DND-41 (cell line): ENCODE results near the gene NXF3.

Source experiments
- ATAC-seq: fragments of 200-7000 bp; cut with Tn5 transposase; 3 replicates; pipeline ENCODE4 v1.9.1; 2021; ENCODE audit warnings: low read depth; ENCODE audit not compliant: insufficient read depth
- DNase-seq: peaks from one replicate; pipeline ENCODE4 v3.0.0-alpha.2; 2020
- H2AFZ ChIP-seq: 2 replicates; pipeline ENCODE4 v1.6.0; 2012; ENCODE audit warnings: low read depth, low read length
- H3K27ac ChIP-seq: 2 replicates; pipeline ENCODE4 v1.5.1; 2012; ENCODE audit warnings: low read length, inconsistent platforms
- H3K27me3 ChIP-seq: fragments of 200-600 bp; sonication (generic); 2 replicates; pipeline ENCODE4 v1.6.0; 2012; ENCODE audit warnings: low read length, mild to moderate bottlenecking, inconsistent platforms; ENCODE audit not compliant: insufficient read depth, poor library complexity
- H3K36me3 ChIP-seq: 2 replicates; pipeline ENCODE4 v1.5.1; 2012; ENCODE audit warnings: low read length, inconsistent platforms; ENCODE audit not compliant: insufficient read depth
- H3K4me1 ChIP-seq: 2 replicates; pipeline ENCODE4 v1.5.1; 2012; ENCODE audit warnings: mild to moderate bottlenecking, low read length; ENCODE audit not compliant: insufficient read depth
- H3K4me2 ChIP-seq: 2 replicates; pipeline ENCODE4 v1.6.0; 2012; ENCODE audit warnings: mild to moderate bottlenecking, moderate library complexity, low read length, inconsistent platforms; ENCODE audit not compliant: insufficient read depth
- H3K4me3 ChIP-seq, 2 experiments: fragments of 200-600 bp in 1 of 2; shearing (Covaris generic) in 1 of 2; 2 replicates each; pipeline ENCODE4 v1.5.1; 2012 to 2016; ENCODE audit warnings: inconsistent platforms in 2 of 2, low read length in 2 of 2, mild to moderate bottlenecking in 2 of 2, low read depth in 1 of 2, moderate library complexity in 1 of 2
- H3K79me2 ChIP-seq: 2 replicates; pipeline ENCODE4 v1.6.0; 2012; ENCODE audit warnings: low read length, inconsistent platforms; ENCODE audit not compliant: insufficient read depth
- H3K9ac ChIP-seq: 2 replicates; pipeline ENCODE4 v1.6.0; 2012; ENCODE audit warnings: low read depth, mild to moderate bottlenecking, inconsistent platforms, low read length, moderate library complexity
- H3K9me3 ChIP-seq: 2 replicates; pipeline ENCODE4 v1.5.1; 2012; ENCODE audit warnings: low read length, moderate library complexity, mild to moderate bottlenecking, inconsistent platforms; ENCODE audit not compliant: insufficient read depth, severe bottlenecking
- H4K20me1 ChIP-seq: 2 replicates; pipeline ENCODE4 v1.6.0; 2012; ENCODE audit warnings: low read length; ENCODE audit not compliant: insufficient read depth
- EZH2 ChIP-seq: IDR thresholded peaks from 3 replicates; pipeline ENCODE4 v1.6.1; 2012; ENCODE audit warnings: borderline replicate concordance, low read depth, mild to moderate bottlenecking, moderate library complexity, low read length, inconsistent platforms; ENCODE audit not compliant: severe bottlenecking
- TF ChIP-seq, protein P1 (sequence below): IDR thresholded peaks from 2 replicates; pipeline ENCODE4 v1.5.1; 2012; ENCODE audit warnings: borderline replicate concordance, low read length, moderate library complexity, mild to moderate bottlenecking; ENCODE audit not compliant: poor library complexity, severe bottlenecking; ENCODE audit errors: extremely low read depth

Gene NXF3

DNA sequence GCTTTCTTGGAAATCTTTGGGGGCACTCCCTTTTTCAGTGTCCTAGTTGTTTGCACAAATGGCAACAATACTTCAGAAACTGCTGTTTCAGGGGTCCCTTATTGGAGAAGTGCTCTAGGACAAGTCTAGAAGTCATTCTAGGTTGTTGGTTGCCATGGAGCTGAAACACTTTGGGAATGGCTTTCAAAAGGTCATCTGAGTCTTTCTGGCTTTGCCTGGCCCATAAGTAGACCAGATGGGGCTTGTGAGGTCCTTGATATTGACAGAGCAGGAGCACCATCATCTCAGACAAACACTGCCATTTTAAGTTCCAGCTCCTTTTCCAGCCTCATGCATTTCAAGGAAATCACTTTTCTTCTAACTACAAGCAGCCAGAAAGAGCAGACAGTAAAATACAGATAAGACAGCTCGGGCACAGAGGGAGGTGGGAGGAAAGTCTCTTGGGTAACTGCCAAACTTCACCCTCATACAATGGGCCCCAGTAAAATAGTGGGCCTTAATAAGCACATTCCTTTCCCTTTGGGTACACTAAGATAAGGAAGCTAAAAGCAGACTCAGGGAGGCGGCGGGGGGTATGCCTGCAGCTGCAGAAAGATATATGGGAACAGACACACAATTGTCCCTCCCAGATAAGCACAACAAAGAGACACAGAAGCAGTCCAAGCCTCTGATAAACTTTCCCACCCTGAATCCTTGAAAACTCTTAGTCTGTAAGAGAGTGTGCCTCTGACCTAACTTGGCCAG is 8.5 kb upstream of the NXF3 start:
- Histone ChIP-seq H3K79me2 (no peaks in the 10 kb centered on the region), H3K9ac (no peak overlapping the region), H3K4me3 (no peak overlapping the region), H3K36me3 (no peaks in the 10 kb centered on the region), H4K20me1 (no peaks in the 10 kb centered on the region), H3K4me1 (no peaks in the 10 kb centered on the region), H3K4me2 (no peak overlapping the region), H3K27me3 (no peaks in the 10 kb centered on the region), H2AFZ (no peak overlapping the region), H3K27ac (no peak overlapping the region), H3K9me3 (no peaks in the 10 kb centered on the region)
- TF ChIP-seq, protein P1, sequence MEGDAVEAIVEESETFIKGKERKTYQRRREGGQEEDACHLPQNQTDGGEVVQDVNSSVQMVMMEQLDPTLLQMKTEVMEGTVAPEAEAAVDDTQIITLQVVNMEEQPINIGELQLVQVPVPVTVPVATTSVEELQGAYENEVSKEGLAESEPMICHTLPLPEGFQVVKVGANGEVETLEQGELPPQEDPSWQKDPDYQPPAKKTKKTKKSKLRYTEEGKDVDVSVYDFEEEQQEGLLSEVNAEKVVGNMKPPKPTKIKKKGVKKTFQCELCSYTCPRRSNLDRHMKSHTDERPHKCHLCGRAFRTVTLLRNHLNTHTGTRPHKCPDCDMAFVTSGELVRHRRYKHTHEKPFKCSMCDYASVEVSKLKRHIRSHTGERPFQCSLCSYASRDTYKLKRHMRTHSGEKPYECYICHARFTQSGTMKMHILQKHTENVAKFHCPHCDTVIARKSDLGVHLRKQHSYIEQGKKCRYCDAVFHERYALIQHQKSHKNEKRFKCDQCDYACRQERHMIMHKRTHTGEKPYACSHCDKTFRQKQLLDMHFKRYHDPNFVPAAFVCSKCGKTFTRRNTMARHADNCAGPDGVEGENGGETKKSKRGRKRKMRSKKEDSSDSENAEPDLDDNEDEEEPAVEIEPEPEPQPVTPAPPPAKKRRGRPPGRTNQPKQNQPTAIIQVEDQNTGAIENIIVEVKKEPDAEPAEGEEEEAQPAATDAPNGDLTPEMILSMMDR, result no peak
- TF ChIP-seq EZH2, result no peak
- no peak for DNase-seq
- ATAC-seq, result no peak

DNA sequence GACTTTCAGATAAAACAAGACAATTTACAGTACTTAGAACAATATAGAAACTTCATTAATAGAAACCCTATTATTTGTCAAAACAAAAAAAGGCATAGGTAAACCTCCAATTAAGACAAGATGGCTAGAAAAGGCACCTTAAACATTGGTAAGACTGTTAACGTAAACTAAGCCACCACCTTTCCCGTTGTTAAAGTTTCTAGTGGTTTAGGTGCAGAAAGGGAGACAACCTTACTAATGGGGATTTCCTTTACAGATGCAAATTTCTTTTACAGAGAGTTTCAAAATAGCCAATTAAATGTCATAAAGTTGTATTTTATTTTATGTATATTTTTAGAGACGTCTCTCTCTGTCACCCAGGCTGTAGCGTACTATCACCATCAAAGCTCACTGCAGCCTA is 7.5 kb upstream of the NXF3 start:
- Histone ChIP-seq H3K9ac (no peak overlapping the region), H4K20me1 (no peaks in the 10 kb centered on the region), H3K27ac (no peak overlapping the region), H3K9me3 (no peaks in the 10 kb centered on the region), H3K4me3 (no peak overlapping the region), H2AFZ (no peak overlapping the region), H3K27me3 (no peaks in the 10 kb centered on the region), H3K36me3 (no peaks in the 10 kb centered on the region), H3K4me2 (no peak overlapping the region), H3K79me2 (no peaks in the 10 kb centered on the region), H3K4me1 (no peaks in the 10 kb centered on the region)
- ATAC-seq, result no peak
- DNase-seq, result no peak
- no peak for TF ChIP-seq EZH2
- TF ChIP-seq, protein P1, result no peak

DNA sequence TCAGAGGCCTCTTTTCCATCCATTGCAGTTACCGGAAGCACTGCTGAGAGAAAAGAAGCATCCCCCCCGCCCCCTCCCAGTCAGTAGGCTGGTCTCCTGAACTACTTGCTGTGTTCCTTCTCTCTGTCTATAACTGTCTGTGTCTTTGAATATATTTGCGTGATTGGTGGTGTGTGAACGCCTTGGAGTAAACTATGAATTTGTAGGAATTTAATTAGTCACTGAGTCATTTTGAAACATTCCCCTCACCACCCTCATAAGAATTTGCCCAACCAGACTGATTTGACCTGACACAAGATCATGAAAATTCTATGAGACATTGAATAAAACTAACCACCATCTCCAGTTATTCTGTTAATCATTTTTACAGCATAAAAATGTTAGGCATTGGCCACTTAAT is 6.7 kb upstream of the NXF3 start:
- Histone ChIP-seq H3K9me3 (no peaks in the 10 kb centered on the region), H3K9ac (no peak overlapping the region), H3K79me2 (no peaks in the 10 kb centered on the region), H3K4me3 (no peak overlapping the region), H3K36me3 (no peaks in the 10 kb centered on the region), H3K27me3 (no peaks in the 10 kb centered on the region), H3K27ac (no peak overlapping the region), H3K4me2 (no peak overlapping the region), H2AFZ (no peak overlapping the region), H3K4me1 (no peaks in the 10 kb centered on the region), H4K20me1 (no peaks in the 10 kb centered on the region)
- no peak for ATAC-seq
- DNase-seq, result no peak
- TF ChIP-seq, protein P1, result no peak
- no peak for TF ChIP-seq EZH2
